ELR (cell line): ENCODE data around the gene SLC12A5.

ENCODE experiments used
- DNase-seq: peaks from one replicate; pipeline ENCODE4 v3.0.0-alpha.2; 2015; ENCODE audit warnings: low read depth

Gene SLC12A5

DNA sequence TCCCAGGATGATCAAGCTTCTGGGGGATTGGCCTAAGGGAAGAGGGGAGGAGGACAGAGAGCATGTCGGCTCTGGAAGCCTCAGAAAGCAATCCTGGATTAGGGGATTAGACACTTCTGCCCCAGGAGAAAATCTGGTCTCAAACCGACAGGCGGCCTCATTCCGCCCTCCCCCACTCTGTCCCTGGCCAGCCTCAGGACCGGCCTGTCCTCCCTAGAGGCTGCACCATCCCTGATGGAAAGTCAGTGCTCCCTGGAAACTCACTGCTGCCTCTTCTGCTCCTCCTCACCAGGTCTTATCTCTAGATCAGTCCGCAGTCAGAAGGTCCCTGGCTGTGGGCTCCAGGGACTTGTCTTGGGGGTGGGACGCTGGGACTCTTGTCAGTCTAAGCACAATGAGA lies 905 bp upstream of the SLC12A5 start:
- DNase-seq: no peak

GRCh38 chr20:46030284-46031013 lies 1.4 kb downstream of the SLC12A5 start:
- no peak for DNase-seq

DNA sequence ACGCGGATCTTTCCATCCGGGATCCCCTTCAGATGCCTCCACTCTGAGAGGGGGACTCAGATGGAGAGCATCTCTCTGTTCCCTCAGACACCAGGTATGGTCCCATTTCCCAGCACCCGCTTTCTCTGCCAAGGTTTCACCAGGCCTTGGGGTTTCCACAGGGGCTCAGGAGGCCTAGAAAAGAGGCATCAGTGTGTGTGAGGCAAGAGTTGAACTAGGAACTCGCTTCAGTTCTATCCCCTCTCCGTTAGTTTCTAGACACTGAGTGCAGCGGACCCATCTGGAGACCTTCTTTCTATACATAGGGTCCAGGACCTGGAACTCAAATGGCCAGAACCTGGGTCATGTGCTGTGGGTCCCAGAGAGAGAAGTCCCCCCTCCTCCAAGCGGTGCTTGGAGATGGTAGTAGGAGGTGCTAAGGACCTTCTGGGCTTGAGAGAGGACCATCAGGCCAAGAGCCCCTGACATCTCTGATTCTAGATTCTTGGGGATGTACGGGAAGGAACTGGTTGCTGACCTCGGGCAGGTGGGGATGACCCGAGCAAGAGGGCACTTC lies 2.1 kb downstream of the SLC12A5 start:
- no peak for DNase-seq

- DNase-seq: no peak
Measured at GRCh38 chr20:46031701-46032254, 2.8 kb downstream of the SLC12A5 start.

DNA sequence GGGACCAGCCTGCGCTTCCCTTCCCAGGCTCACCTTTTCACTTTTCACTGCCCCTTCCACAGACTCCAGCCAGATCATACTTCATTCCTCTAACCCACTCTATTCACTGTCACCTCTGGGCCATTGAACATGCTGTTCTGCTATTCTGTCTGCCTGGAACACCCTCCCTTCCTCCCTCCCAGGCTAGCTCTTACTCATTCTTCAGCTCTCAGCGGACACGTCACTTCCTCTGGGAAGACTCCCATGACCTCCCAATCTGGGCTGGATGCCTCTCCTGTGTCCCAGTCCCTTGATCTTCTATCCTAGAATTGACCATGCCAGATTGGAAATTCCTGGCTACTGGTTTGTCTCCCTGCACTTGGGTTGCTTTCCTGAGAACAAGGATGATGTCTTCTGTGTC lies 5.0 kb downstream of the SLC12A5 start:
- peak; percentile 58 for DNase-seq

DNA sequence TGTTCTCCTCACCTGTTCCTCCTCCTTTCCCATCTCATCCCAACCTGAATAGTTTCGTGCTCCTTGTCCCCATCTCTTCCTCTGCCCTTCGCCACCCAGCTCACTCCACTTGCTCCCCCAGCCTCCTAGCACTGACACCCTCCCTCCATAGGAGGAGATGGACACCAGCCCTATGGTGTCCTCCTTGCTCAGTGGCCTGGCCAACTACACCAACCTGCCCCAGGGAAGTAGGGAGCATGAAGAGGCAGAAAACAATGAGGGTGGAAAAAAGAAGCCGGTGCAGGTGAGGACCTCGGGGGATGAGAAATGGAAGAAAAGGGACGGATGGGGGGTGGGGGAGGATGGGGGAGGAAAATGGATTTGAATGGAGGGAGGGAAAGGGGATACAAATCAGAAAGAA lies 6.2 kb downstream of the SLC12A5 start:
- no peak for DNase-seq

GRCh38 chr20:46035713-46036112 lies 6.7 kb downstream of the SLC12A5 start:
- no peak for DNase-seq

- no peak for DNase-seq
Measured at GRCh38 chr20:46036370-46036769, 7.4 kb downstream of the SLC12A5 start.

DNA sequence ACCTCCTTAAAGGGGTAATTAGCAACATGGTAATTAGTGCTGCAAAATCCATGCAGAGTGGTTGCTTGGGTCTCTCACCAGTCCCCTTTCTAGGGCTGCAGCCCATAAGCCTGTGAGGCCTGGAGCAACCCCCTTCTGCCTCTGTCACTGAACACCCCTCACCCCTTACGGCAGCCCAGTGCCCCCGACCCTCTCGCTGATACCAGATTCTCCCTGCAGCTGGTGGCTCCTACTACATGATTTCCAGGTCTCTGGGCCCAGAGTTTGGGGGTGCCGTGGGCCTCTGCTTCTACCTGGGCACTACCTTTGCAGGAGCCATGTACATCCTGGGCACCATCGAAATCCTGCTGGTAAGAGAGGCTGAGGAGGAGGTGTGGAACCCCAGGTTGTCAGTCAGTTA lies 8.0 kb downstream of the SLC12A5 start:
- no peak for DNase-seq

DNA sequence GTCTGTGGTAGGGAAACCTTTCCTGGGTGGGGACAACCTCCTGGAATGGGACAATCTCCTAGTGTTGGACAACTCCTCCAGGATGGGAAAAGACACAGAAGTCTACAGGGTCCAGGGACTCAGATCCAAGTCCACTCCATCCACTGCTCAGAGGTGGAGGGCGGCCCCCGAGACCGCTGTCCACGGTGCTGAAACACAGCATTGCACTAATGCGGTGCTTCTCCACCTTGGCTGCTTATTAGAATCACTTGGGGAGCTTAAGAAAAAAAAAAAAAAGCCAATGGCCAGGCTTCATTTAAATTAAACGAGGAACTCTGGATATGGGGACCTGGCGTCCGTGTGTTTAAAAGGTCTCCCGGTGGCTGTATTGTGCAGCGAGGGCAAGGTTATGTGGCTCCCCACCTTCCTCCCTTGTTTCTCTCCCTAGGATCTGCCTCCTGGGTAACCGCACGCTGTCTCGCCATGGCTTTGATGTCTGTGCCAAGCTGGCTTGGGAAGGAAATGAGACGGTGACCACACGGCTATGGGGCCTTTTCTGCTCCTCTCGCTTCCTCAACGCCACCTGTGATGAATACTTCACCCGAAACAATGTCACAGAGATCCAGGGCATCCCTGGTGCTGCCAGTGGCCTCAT lies 12.0 kb downstream of the SLC12A5 start:
- peak; percentile 58 for DNase-seq

DNA sequence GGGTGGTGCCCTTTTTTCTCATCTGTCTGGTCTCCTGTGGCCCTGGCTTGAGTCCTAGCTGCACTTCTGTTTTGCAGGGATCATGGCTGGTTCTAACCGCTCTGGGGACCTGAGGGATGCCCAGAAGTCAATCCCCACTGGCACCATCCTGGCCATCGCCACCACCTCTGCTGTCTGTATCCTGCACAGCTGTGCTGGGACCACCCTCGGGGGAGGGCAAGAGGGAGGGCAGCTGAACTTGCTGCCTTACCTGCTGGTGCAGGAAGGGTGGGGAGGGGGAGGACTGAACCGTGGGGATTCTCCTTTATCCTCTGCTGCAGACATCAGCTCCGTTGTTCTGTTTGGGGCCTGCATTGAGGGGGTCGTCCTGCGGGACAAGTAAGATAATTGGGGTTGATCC lies 14.5 kb downstream of the SLC12A5 start:
- no peak for DNase-seq

DNA sequence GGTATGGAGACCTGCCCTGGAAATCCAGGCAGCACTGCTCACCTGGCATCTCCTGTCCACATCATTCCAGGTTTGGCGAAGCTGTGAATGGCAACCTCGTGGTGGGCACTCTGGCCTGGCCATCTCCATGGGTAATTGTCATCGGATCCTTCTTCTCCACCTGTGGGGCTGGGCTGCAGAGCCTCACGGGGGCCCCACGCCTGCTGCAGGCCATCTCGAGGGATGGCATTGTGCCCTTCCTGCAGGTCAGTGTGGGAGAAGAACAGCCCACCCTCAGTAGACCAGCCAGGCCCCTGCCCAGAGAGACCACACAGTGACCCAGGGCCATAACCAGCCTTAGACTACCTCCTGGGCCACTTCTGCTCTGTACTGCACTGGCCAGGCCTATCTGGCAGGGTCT lies 15.9 kb downstream of the SLC12A5 start:
- no peak for DNase-seq

GRCh38 chr20:46046588-46047310 lies 17.7 kb downstream of the SLC12A5 start:
- DNase-seq: no peak

- DNase-seq: no peak
Measured at GRCh38 chr20:46047821-46048220, 18.8 kb downstream of the SLC12A5 start.

DNA sequence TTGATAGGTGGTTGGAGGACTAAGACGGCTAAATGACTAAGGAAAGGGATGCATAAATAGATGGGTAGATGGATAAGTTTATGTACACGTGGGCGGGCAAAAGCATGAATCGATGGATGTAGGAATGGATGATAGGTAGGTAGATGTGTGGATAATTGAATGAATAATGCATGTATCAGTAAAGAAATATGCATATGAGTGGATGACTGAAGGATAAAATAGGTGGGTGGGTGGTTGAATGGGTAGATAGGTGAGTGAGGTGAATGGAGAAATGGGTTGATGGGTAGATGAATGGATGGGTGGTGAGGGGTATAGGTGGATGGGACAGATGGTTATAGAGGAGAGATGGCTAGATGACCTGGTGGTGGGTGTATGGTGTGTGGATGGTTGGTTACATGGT lies 20.2 kb downstream of the SLC12A5 start:
- DNase-seq: no peak

- no peak for DNase-seq
Measured at GRCh38 chr20:46049815-46050214, 20.8 kb downstream of the SLC12A5 start.

GRCh38 chr20:46050444-46050843 lies 21.4 kb downstream of the SLC12A5 start:
- no peak for DNase-seq

DNA sequence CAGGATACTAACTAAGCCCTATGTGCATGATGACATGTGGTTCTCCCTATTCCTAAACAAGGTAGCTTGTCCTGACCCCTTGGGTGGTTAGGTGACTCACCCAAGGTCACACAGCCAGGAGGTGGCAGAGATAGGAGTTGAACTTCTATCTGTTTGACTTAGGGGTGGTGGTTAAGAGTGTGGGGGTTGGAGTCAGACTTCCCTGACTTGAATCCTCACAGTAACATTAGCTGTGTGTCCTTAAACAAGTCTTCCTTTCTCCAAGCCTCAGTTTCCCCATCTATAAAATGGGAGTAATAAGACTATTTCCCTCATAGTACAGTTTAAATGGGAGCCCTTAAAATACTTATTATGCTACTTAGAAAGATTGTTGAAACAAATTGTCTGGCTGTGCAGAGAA lies 21.9 kb downstream of the SLC12A5 start:
- no peak for DNase-seq

GRCh38 chr20:46051556-46052308 lies 22.7 kb downstream of the SLC12A5 start:
- peak; percentile 57 for DNase-seq

- no peak for DNase-seq
Measured at GRCh38 chr20:46053416-46053815, 24.4 kb downstream of the SLC12A5 start.

DNA sequence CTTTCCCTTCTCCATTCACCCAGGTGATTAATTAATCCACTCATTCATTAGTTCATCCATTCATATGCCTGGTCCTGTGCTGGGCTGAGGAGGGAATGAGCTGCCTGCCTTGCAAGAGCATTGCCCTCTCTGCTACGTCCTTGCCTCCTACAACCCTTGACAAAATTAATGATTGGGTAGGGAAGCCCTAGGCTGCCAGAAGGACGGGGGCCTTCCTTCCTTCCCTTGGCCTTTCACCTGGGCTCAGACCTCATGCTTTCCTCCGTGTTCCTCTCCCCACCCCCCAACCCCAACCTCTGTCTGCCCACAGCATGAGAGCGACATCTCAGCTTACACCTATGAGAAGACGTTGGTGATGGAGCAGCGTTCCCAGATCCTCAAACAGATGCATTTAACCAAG lies 25.6 kb downstream of the SLC12A5 start:
- no peak for DNase-seq

GRCh38 chr20:46055269-46055668 lies 26.3 kb downstream of the SLC12A5 start:
- DNase-seq: no peak
